Measurements from ENCODE around the gene RLN2. TPM values are rescaled to one million over a fixed set of nuclear protein-coding genes. Genes with fewer than 3 reads are reported as not detected.
"Not testable (repeated sequence)": the region's sequence is repeated elsewhere in the genome, so short reads cannot be mapped to it uniquely, and the experiment has no call there.

RLN2 gene
- 1 to 10 TPM; 1.9 to 3.2 (median 2.3) TPM for polyA plus RNA-seq (ENCODE audit: insufficient read depth in 1 of 5, insufficient read length in 5 of 5, low replicate concordance in 1 of 5)
- long read RNA-seq, donor 1 = 0 reads
- long read RNA-seq, donor 2 = 0 reads
- long read RNA-seq, donor 3 = 0 reads
- long read RNA-seq, donor 4 = 0 reads
- long read RNA-seq, donor 5 = 0 reads
- long read RNA-seq, donor 6 = 0 reads
- long read RNA-seq, donor 7 = 0 reads
- long read RNA-seq, donor 8 = 0 reads

- DNase-seq = not testable (repeated sequence)
Measured at GRCh38 chr9:5303840-5304795, at the start of gene RLN2. Gene RLN2 (minus strand): TSS chr9:5304716. CDS start chr9:5304580, 136 bp downstream.

GRCh38 chr9:5354184-5354583 is 49.7 kb upstream of the RLN2 start:
- DNase-seq = no peak

- no peak for DNase-seq
Measured at GRCh38 chr9:5352637-5353248, 48.2 kb upstream of the RLN2 start.

DNA sequence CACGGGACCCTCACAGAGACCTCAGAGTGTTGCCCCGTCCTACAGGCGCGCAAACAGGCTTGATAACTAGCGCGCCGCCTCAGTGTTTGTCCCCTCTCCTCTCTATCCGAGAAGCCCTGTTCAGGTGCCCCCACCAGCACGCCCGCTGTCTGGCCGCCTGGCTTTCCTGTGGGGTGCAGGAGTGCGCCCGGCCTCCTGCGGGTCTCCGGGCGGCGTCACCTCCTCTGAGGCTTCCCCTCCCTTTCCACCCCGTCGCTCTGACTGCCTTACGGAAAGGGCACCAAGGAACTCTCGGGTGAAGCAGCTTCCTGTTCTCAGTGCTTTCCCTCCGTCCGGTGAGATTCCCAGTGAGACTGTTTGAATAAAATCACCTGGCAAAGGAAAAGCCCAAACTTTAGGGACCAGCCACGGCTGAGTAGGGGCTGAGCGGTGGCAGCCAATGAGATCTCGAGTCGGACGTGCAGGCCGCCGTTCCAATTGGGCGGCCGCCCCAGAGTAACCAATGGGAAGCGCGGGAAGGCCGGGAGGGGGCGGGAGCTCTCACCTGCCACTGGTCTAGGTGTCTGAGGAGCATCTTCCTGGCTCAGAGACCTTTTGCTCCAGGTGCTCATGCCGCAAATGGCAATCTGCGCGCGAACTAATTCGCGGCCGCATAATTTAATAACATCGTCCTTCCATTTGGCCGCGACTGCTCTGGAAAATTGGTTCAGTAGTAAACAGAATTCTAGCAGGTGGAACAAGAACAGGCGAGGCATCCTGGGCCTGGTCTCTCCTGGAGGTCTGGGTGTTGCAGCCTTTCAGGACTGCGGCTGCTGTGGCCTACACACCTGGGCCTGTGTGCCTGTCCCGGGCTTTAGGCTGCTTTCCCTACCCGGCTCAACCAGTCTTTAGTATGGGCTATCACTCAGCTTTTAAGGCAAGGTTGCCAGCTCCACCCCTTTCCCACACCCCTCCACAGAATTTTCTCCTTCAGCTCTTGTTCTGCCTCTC is 34.8 kb upstream of the RLN2 start, which contains the start of gene RLN1:
TSS of gene RLN1 (minus strand) at position 885 of the 990 bp plus-strand sequence. CDS start at position 755, 130 bp downstream.
- DNase-seq = not testable (repeated sequence)

GRCh38 chr9:5336688-5337087 is 32.2 kb upstream of the RLN2 start:
- DNase-seq = no peak

DNA sequence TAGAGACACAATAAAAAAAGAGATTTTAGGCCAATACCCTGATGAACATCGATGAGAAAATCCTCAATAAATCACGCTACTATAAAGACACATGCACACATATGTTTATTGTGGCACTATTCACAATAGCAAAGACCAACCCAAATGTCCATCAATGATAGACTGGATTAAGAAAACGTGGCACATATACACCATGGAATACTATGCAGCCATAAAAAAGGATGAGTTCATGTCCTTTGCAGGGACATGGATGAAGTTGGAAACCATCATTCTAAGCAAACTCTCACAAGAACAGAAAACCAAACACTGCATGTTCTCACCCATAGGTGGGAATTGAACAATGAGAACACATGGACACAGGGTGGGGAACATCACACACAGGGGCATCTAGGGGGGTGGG is 26.8 kb upstream of the RLN2 start:
- DNase-seq = not testable (repeated sequence)

- DNase-seq = peak in 1 of 2 donors; percentile 24
Measured at GRCh38 chr9:5326893-5327548, 22.5 kb upstream of the RLN2 start.

- no peak for DNase-seq
Measured at GRCh38 chr9:5326187-5326586, 21.7 kb upstream of the RLN2 start.

GRCh38 chr9:5321601-5322000 is 17.1 kb upstream of the RLN2 start:
- not testable (repeated sequence) for DNase-seq

DNA sequence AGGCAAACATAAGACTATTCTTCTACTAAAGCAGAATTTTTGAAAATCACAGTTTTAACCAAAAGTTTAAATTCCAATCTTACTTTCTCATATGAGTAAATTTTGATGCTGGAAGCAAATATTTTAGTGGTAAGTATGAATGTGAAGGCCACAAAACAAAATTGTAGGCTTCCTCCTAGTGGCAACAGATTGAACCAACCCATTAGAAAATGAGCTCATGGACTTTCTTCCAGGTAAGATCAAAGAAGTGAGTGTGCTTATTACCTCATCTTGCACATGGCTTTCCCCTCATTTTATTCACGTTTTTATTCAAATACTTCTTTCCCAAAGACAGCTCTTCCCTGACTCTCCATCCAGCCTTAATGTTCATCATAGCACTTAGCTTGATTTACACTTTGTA is 16.5 kb upstream of the RLN2 start:
- DNase-seq = no peak

DNA sequence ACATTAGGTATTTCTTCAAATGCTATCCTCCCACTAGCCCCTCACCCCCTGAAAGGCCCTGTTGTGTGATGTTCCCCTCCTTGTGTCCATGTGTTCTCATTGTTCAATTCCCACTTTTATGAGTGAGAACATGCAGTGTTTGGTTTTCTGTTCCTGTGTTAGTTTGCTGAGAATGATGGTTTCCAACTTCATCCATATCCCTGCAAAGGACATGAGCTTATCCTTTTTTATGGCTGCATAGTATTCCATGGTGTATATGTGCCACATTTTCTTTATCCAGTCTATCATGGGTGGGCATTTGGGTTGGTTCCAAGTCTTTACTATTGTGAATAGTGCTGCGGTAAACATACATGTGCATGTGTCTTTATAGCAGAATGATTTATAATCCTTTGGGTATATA is 11.9 kb upstream of the RLN2 start:
- DNase-seq = not testable (repeated sequence)

DNA sequence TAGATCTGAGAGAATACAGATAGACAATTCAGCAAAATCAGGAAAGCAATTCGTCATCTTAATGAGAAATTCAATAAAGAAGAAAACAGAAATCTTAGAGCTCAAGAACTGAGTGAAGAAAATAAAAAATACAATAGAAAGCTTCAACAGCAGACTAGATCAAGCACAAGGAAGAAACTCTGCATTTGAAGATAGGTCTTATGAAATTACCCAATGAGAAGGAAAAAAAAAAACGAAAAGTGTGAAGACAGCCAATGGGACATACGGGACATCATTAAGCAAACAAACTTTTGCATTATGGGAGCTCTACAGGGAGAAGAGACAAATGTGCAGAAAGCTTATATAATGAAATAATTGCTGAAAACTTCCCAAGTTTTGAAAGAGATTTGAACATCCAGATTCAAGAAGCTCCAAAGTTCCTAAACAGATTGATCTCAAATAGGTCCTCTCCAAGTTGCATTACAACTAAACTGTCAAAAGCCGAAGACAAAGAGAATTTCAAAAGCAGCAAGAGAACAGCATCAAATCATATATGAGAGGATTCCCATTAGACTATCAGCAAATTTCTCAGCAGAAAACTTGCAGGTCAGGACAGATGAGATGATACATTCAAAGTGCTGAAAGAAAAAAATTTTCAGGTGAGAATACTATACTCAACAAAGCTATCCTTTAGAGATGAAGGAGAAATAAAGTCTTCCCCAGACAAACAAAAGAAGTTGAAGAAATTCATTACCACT is 10.8 kb upstream of the RLN2 start:
- no peak for DNase-seq

- no peak for DNase-seq
Measured at GRCh38 chr9:5310851-5311250, 6.3 kb upstream of the RLN2 start.

DNA sequence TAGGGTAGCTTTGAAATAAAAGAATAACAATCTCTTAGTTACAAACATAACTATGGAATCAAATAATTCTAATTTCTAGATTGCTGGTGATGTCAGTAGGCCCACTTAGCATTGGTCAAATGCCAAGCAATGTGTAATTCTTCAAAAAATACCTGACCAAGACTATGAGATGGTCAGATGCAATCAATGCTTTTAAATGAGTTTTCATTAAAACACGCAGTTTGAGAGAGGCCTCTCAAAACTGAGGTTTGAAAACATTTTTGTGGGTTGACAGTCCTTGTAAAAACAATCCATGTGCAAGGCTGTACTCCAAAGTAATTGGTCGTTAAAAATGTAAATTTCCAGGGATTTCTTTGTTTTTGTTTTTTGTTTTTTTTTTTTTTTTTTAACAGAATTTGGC is 1.2 kb upstream of the RLN2 start:
- DNase-seq = no peak

DNA sequence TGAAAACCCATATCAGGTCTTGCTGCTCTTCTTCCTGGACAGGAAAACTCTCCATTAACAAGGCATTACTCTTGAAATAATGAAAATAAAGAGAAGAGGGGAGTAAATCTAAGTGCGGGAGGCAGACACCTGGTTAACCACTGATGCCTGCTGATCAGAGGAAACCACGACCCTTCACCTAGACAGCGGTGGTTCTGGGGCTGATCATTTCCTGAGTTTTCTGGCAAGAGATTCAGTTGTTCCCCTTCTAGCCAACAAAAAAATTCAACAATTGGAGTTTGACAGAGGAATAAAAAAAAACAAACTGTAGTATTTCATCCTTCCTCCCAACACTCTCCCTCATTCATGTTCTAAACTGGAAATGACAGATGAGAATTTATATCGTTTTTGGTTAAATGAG is 3.0 kb downstream of the RLN2 start:
- DNase-seq = no peak

DNA sequence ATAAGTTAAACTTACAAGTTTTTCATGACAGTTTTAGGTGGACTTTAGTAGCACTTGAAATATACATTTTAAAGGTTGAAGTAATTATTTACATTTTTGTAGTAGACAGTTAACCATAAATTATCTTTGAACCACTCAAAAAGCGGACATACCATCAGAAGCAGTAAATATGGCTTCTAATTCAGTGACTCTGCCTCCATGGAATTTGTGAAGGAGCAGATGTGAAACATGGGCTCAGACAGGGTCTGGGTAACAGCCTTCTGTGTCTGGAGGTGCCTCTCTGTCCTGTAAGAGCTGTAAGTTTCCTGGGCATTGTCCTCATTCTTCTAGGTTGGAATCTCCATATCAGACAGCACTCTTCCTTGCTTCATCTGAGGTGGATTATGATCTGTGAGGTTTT is 12.4 kb downstream of the RLN2 start:
- no peak for DNase-seq

DNA sequence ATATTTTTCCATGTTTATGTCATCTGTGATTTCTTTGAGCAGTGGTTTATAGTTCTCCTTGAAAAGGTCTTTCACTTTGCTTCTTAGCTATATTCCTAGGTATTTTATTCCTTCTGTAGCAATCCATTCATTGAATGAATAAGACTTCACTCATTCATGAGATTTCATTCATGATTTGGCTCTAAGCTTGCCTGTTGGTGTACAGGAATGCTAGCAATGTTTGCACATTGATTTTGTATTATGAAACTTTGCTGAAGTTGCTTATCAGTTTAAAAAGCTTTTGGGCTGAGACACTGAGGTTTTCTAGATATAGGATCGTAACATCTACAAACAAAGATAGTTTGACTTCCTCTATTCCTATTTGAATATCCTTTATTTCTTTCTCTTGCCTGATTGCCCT is 15.9 kb downstream of the RLN2 start:
- no peak for DNase-seq

GRCh38 chr9:5286262-5286661 is 18.3 kb downstream of the RLN2 start:
- no peak for DNase-seq

GRCh38 chr9:5278486-5278885 is 26.0 kb downstream of the RLN2 start:
- no peak for DNase-seq

- no peak for DNase-seq
Measured at GRCh38 chr9:5274770-5275169, 29.7 kb downstream of the RLN2 start.
